ENCODE results near the gene MXRA8. TPM values are rescaled to one million over a fixed set of nuclear protein-coding genes. Genes with fewer than 3 reads are reported as not detected.
A peak's percentile ranks its signal among the peaks of the same experiment; 100 is the strongest.

The MXRA8 gene
- total and polyA plus RNA-seq, 9 of the 15 experiments (the other 6 are each of a cell fraction or from before 2014, with no cell fraction given) = 0.66 to 11.3 (median 6.3) TPM

DNA sequence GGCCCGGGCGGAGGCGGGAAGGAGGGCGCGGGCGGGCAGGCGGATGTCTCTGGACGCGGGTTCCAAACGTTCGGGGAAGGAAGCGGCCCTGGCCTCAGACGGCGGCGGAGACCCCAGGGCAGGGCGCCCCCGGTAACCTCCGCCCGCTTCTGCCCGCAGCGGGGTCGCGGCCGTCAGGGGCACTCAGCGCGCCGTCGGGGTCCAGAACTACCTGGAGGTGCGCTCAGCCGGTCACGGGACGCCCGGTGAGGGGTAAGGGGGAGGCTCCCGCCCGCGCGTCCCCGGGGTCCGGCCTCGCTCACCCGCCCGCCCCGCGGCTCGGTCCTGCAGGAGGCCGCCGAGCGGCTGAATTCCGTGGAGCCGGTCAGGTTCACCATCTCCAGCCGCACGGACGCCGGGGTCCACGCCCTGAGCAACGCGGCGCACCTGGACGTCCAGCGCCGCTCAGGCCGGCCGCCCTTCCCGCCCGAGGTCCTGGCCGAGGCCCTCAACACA lies 49.6 kb downstream of the MXRA8 start (continued):
- TF ChIP-seq, protein P1, sequence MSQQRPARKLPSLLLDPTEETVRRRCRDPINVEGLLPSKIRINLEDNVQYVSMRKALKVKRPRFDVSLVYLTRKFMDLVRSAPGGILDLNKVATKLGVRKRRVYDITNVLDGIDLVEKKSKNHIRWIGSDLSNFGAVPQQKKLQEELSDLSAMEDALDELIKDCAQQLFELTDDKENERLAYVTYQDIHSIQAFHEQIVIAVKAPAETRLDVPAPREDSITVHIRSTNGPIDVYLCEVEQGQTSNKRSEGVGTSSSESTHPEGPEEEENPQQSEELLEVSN (IDR thresholded peaks at IDR 0.05; ENCODE audit: borderline replicate concordance in 1 of 2, extremely low read depth in 1 of 2, insufficient read depth in 1 of 2, insufficient read length in 1 of 2, low read depth in 1 of 2, low read length in 1 of 2, poor library complexity in 1 of 2, severe bottlenecking in 1 of 2) = peak in 1 of 2 experiments; percentile 47
- no peak for TF ChIP-seq MAFG (tag; conservative IDR thresholded peaks at IDR 0.05)
- TF ChIP-seq ATF3 (IDR thresholded peaks at IDR 0.05) = no peak
- TF ChIP-seq ATF3 (CRISPR knock-in tag; conservative IDR thresholded peaks at IDR 0.05) = no peak
- no peak for TF ChIP-seq TSC22D4 (tag; IDR thresholded peaks at IDR 0.05)
- peak; percentile 40; the same call in 1 of the 2 replicates for TF ChIP-seq HNRNPL (IDR thresholded peaks at IDR 0.05; ENCODE audit: low read depth, low read length)
- TF ChIP-seq SMAD2 (IDR thresholded peaks at IDR 0.05; ENCODE audit: low read depth, low read length) = no peak
- TF ChIP-seq TOE1 (IDR thresholded peaks at IDR 0.05; ENCODE audit: borderline replicate concordance) = no peak
- no peak for TF ChIP-seq TOE1 (CRISPR knock-in tag; IDR thresholded peaks at IDR 0.05; ENCODE audit: borderline replicate concordance, low read depth)
